GM21529 (cell line): ENCODE data around the gene ARHGAP10.
"Not testable (repeated sequence)": the region's sequence is repeated elsewhere in the genome, so short reads cannot be mapped to it uniquely, and the experiment has no call there.

Experiments used
- ATAC-seq: cut with Tn5 transposase; IDR thresholded peaks from one replicate; pipeline ENCODE4 v1.9.1; 2021; ENCODE audit not compliant: unreplicated experiment

ARHGAP10 gene

GRCh38 chr4:148078061-148078460 is 346.2 kb downstream of the ARHGAP10 start:
- ATAC-seq, result no peak

- no peak for ATAC-seq
Observed at GRCh38 chr4:148079961-148080360, 348.1 kb downstream of the ARHGAP10 start.

- no peak for ATAC-seq
Observed at GRCh38 chr4:148081267-148081666, 349.4 kb downstream of the ARHGAP10 start.

- ATAC-seq, result no peak
Observed at GRCh38 chr4:148081745-148082144, 349.9 kb downstream of the ARHGAP10 start.

- not testable (repeated sequence) for ATAC-seq
Observed at GRCh38 chr4:148083073-148083472, 351.2 kb downstream of the ARHGAP10 start.

- no peak for ATAC-seq
Observed at GRCh38 chr4:148089624-148090023, 357.7 kb downstream of the ARHGAP10 start.

- no peak for ATAC-seq
Observed at GRCh38 chr4:148090029-148090428, 358.1 kb downstream of the ARHGAP10 start.

- ATAC-seq, result no peak
Observed at GRCh38 chr4:148090503-148091476, 358.9 kb downstream of the ARHGAP10 start.

- no peak for ATAC-seq
Observed at GRCh38 chr4:148091896-148092295, 360.0 kb downstream of the ARHGAP10 start.

GRCh38 chr4:148092316-148093014 is 360.6 kb downstream of the ARHGAP10 start:
- ATAC-seq, result no peak

- no peak for ATAC-seq
Observed at GRCh38 chr4:148093065-148093464, 361.2 kb downstream of the ARHGAP10 start.

GRCh38 chr4:148094149-148094548 is 362.3 kb downstream of the ARHGAP10 start:
- no peak for ATAC-seq

- no peak for ATAC-seq
Observed at GRCh38 chr4:148095346-148095923, 363.5 kb downstream of the ARHGAP10 start.

GRCh38 chr4:148097801-148098200 is 365.9 kb downstream of the ARHGAP10 start:
- no peak for ATAC-seq

GRCh38 chr4:148101235-148101634 is 369.3 kb downstream of the ARHGAP10 start:
- no peak for ATAC-seq

GRCh38 chr4:148101790-148102189 is 369.9 kb downstream of the ARHGAP10 start:
- ATAC-seq, result no peak

- no peak for ATAC-seq
Observed at GRCh38 chr4:148103597-148104355, 371.9 kb downstream of the ARHGAP10 start.

- no peak for ATAC-seq
Observed at GRCh38 chr4:148108766-148109165, 376.9 kb downstream of the ARHGAP10 start.

- ATAC-seq, result no peak
Observed at GRCh38 chr4:148109216-148109615, 377.3 kb downstream of the ARHGAP10 start.

- ATAC-seq, result no peak
Observed at GRCh38 chr4:148110169-148110568, 378.3 kb downstream of the ARHGAP10 start.
